GM12891 (cell line): ENCODE measurements around the gene TMX3.

ENCODE experiments used
- PAX5 ChIP-seq: IDR thresholded peaks from 2 replicates; pipeline ENCODE4 v1.6.1; 2011; ENCODE audit warnings: low read length, moderate library complexity, mild to moderate bottlenecking; ENCODE audit not compliant: insufficient read depth, severe bottlenecking
- POLR2A ChIP-seq: IDR thresholded peaks from 2 replicates; pipeline ENCODE4 v1.6.1; 2011; ENCODE audit warnings: low read depth, low read length, control low read depth
- POLR2AphosphoS5 ChIP-seq: IDR thresholded peaks from 2 replicates; pipeline ENCODE4 v1.6.1; 2011; ENCODE audit warnings: low read depth, low read length, control low read depth
- POU2F2 ChIP-seq: IDR thresholded peaks from 2 replicates; pipeline ENCODE4 v1.6.1; 2011; ENCODE audit warnings: low read depth, mild to moderate bottlenecking, control low read depth, low read length, moderate library complexity
- SPI1 ChIP-seq: IDR thresholded peaks from 2 replicates; pipeline ENCODE4 v1.6.1; 2011; ENCODE audit warnings: low read depth, low read length, control low read depth
- TAF1 ChIP-seq: IDR thresholded peaks from 2 replicates; pipeline ENCODE4 v1.6.1; 2011; ENCODE audit warnings: low read depth, low read length, control low read depth

GRCh38 chr18:68701353-68701752 lies 13.6 kb downstream of the TMX3 start:
- no peak for TF ChIP-seq POLR2AphosphoS5
- TF ChIP-seq PAX5, result no peak
- TF ChIP-seq POLR2A, result no peak
- TF ChIP-seq SPI1, result no peak
- no peak for TF ChIP-seq TAF1
- no peak for TF ChIP-seq POU2F2
